ENCODE results near the gene WDR88. TPM values are rescaled to one million over a fixed set of nuclear protein-coding genes. Genes with fewer than 3 reads are reported as not detected.

Gene WDR88
- polyA plus RNA-seq, 1 donor (not counting 4 experiments of a cell fraction or from before 2014, with no cell fraction given) = not detected

DNA sequence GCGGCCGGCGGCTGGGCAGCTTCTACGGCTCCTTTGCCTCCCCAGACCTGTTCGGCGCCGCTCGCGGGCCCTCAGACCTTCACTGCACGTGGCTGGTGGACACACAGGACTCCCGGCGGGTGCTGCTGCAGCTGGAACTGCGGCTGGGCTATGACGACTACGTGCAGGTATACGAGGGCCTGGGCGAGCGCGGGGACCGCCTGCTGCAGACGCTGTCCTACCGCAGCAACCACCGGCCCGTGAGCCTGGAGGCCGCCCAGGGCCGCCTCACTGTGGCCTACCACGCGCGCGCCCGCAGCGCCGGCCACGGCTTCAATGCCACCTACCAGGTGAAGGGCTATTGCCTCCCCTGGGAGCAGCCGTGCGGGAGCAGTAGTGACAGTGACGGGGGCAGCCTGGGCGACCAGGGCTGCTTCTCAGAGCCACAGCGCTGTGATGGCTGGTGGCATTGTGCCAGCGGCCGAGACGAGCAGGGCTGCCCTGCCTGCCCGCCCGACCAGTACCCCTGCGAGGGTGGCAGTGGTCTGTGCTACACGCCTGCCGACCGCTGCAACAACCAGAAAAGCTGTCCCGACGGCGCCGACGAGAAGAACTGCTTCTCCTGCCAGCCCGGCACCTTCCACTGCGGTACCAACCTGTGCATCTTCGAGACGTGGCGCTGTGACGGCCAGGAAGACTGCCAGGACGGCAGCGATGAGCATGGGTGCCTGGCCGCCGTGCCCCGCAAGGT lies 73.8 kb downstream of the WDR88 start:
- no peaks in the 10 kb centered on the region for H3K27me3 ChIP-seq (ENCODE audit: control insufficient read depth, extremely low read depth, insufficient read depth, low read length)
- no peak for FAIRE-seq
- H3K9me3 ChIP-seq (ENCODE audit: control insufficient read depth, low read depth, low read length) = no peaks in the 10 kb centered on the region
- H3K4me1 ChIP-seq (ENCODE audit: control insufficient read depth, extremely low read depth, insufficient read depth, low read length) = no peaks in the 10 kb centered on the region
- no peak overlapping the region for H2AFZ ChIP-seq (ENCODE audit: control insufficient read depth, low read length)
- H3K4me3 ChIP-seq (ENCODE audit: control insufficient read depth in 2 of 3, extremely low read depth in 1 of 3, insufficient read depth in 2 of 3, low read depth in 1 of 3, low read length in 3 of 3) = no peak overlapping the region
- peaks cover 3% of the 10 kb centered on the region for H4K20me1 ChIP-seq (ENCODE audit: control insufficient read depth, extremely low read depth, insufficient read depth, low read length)
- no peaks in the 10 kb centered on the region for H3K9me1 ChIP-seq (ENCODE audit: control insufficient read depth, extremely low read depth, insufficient read depth, low read length)
- H3K36me3 ChIP-seq (ENCODE audit: control insufficient read depth in 2 of 2, extremely low read depth in 1 of 2, insufficient read depth in 2 of 2, low read length in 2 of 2) = peaks cover 0 to 7% of the 10 kb centered on the region in 2 experiments
- dilution Hi-C loops (cut with MboI; ENCODE audit: extremely low pct_ligation_motif_present, low sequenced_read_pairs) = no loop called here
- H3K9ac ChIP-seq (ENCODE audit: control insufficient read depth, extremely low read depth, insufficient read depth, low read length) = no peak overlapping the region
- no peak overlapping the region for H3K27ac ChIP-seq (ENCODE audit: control insufficient read depth, insufficient read depth, low read length)
- H3K79me2 ChIP-seq (ENCODE audit: control insufficient read depth, insufficient read depth, low read length) = no peaks in the 10 kb centered on the region
- TF ChIP-seq EZH2 (IDR thresholded peaks at IDR 0.05; ENCODE audit: low read length) = no peak
- TF ChIP-seq, protein P1, sequence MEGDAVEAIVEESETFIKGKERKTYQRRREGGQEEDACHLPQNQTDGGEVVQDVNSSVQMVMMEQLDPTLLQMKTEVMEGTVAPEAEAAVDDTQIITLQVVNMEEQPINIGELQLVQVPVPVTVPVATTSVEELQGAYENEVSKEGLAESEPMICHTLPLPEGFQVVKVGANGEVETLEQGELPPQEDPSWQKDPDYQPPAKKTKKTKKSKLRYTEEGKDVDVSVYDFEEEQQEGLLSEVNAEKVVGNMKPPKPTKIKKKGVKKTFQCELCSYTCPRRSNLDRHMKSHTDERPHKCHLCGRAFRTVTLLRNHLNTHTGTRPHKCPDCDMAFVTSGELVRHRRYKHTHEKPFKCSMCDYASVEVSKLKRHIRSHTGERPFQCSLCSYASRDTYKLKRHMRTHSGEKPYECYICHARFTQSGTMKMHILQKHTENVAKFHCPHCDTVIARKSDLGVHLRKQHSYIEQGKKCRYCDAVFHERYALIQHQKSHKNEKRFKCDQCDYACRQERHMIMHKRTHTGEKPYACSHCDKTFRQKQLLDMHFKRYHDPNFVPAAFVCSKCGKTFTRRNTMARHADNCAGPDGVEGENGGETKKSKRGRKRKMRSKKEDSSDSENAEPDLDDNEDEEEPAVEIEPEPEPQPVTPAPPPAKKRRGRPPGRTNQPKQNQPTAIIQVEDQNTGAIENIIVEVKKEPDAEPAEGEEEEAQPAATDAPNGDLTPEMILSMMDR (optimal IDR thresholded peaks at IDR 0.05 in 1 of 3, IDR thresholded peaks at IDR 0.05 in 1 of 3, conservative IDR thresholded peaks at IDR 0.05 in 1 of 3; ENCODE audit: extremely low read depth in 1 of 3, insufficient read depth in 2 of 3, low read length in 3 of 3) = no peak
- H3K4me2 ChIP-seq (ENCODE audit: control insufficient read depth, extremely low read depth, insufficient read depth, low read depth, low read length) = no peak overlapping the region
- no peak for DNase-seq (ENCODE audit: low read depth, low spot score)

DNA sequence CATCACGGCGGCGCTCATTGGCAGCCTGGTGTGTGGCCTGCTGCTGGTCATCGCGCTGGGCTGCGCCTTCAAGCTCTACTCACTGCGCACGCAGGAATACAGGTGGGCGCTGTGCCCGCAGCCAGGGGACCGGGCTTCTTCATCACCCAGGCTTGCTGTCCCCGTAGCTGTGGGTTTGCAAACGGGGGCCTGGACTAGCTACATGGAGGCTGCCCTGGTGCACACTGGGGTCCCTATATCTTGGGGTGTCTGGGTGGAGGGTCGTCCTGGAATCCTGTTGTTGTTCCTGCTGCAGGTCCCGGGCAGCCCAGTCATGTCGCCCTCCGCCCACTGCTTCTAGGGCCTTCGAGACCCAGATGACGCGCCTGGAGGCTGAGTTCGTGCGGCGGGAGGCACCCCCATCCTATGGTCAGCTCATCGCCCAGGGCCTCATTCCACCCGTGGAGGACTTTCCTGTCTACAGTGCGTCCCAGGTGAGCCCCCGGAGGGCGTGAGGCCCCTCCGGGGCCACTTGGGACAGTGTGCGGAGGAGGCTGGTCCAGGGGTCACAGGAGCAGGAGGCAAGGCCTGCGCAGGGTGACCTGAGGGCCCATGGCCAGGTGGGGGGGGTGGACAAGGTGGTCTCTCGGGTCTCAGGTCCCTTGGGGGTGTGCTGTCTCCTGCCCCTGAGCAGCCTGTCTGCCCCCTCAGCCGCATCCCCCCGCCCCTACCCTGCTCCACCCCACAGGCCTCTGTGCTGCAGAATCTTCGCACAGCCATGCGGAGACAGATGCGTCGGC lies 74.5 kb downstream of the WDR88 start:
- no peak overlapping the region for H3K27ac ChIP-seq (ENCODE audit: control insufficient read depth, insufficient read depth, low read length)
- H4K20me1 ChIP-seq (ENCODE audit: control insufficient read depth, extremely low read depth, insufficient read depth, low read length) = peaks cover 3% of the 10 kb centered on the region
- H3K27me3 ChIP-seq (ENCODE audit: control insufficient read depth, extremely low read depth, insufficient read depth, low read length) = no peaks in the 10 kb centered on the region
- H3K79me2 ChIP-seq (ENCODE audit: control insufficient read depth, insufficient read depth, low read length) = no peaks in the 10 kb centered on the region
- no peak for TF ChIP-seq EZH2 (IDR thresholded peaks at IDR 0.05; ENCODE audit: low read length)
- TF ChIP-seq, protein P1 (optimal IDR thresholded peaks at IDR 0.05 in 1 of 3, IDR thresholded peaks at IDR 0.05 in 1 of 3, conservative IDR thresholded peaks at IDR 0.05 in 1 of 3; ENCODE audit: extremely low read depth in 1 of 3, insufficient read depth in 2 of 3, low read length in 3 of 3) = no peak
- H3K4me1 ChIP-seq (ENCODE audit: control insufficient read depth, extremely low read depth, insufficient read depth, low read length) = no peaks in the 10 kb centered on the region
- no peak for DNase-seq (ENCODE audit: low read depth, low spot score)
- no peak for FAIRE-seq
- H2AFZ ChIP-seq (ENCODE audit: control insufficient read depth, low read length) = no peak overlapping the region
- no peak overlapping the region for H3K4me3 ChIP-seq (ENCODE audit: control insufficient read depth in 2 of 3, extremely low read depth in 1 of 3, insufficient read depth in 2 of 3, low read depth in 1 of 3, low read length in 3 of 3)
- no peaks in the 10 kb centered on the region for H3K9me1 ChIP-seq (ENCODE audit: control insufficient read depth, extremely low read depth, insufficient read depth, low read length)
- dilution Hi-C loops (cut with MboI; ENCODE audit: extremely low pct_ligation_motif_present, low sequenced_read_pairs) = no loop called here
- no peak overlapping the region for H3K9ac ChIP-seq (ENCODE audit: control insufficient read depth, extremely low read depth, insufficient read depth, low read length)
- no peak overlapping the region for H3K4me2 ChIP-seq (ENCODE audit: control insufficient read depth, extremely low read depth, insufficient read depth, low read depth, low read length)
- no peaks in the 10 kb centered on the region for H3K9me3 ChIP-seq (ENCODE audit: control insufficient read depth, low read depth, low read length)
- peaks cover 0 to 7% of the 10 kb centered on the region in 2 experiments for H3K36me3 ChIP-seq (ENCODE audit: control insufficient read depth in 2 of 2, extremely low read depth in 1 of 2, insufficient read depth in 2 of 2, low read length in 2 of 2)

Measured in keratinocyte (primary cell).